Stimulated activated CD4-positive, alpha-beta T cell treated with anti-CD3 and anti-CD28 coated beads, Interleukin-12 subunit alpha, Interleukin-12 subunit beta, amount 100 ng/mL, for 4 hours (primary cell): ENCODE measurements around the gene TMED10.

ENCODE experiments used
- DNase-seq: peaks from one replicate; pipeline ENCODE4 v3.0.0-alpha.2; 2020

TMED10 gene

DNA sequence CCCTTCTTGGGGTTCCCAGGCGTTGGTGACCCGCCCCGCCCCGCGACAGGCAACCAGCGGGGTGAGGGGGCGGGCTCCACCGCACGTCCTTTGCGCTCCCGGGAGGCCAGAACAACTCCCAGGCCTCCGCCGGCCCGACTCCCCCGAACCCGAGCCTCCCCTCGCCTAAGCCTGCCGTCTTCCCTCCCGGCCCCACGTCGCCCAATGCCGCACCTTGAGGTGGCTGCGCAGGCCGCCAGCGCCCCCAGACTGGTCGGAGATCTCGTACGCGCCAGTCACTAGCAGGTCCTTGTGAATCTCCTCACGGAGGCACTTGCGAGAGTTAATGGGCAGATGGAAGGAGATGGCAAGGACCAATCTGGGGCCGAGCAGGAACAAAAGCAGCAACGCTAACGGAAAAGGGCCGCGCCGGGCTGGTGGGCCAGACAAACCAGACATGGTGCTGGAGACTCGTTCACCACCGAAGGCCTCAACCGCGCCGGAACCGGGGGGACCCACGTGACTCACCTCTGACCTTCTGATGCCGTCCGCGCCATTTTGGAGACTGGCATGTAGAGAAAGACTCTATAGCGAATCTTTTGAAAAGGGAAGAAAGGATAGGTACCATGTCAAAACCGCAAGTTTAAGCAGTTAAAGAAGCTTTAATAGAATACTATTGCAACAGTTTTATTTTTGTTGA, at the start of gene TMED10:
Gene TMED10 (minus strand): TSS at position 471 of the 679 bp plus-strand sequence. CDS start 33 bp downstream, at position 438.
- peak; percentile 88 for DNase-seq

DNA sequence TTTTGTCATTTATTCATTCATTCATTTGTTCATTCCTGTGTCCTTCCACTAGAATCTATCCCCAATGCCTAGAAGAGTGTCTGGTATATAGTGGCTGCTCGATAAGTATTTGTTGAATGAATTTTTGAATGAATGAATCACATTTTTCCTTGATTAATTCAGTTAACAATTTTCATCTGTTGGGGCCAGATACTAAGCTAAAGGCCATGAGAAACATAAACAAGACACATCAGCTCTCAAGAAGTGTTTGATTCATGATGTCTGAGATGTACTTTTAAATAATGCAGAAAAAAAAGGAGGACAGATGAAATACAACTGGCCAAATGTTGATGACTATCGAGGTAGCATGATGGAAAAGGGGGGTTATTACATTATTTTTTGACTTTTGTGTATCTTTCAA, 48.1 kb upstream of the TMED10 start:
- DNase-seq: no peak

DNA sequence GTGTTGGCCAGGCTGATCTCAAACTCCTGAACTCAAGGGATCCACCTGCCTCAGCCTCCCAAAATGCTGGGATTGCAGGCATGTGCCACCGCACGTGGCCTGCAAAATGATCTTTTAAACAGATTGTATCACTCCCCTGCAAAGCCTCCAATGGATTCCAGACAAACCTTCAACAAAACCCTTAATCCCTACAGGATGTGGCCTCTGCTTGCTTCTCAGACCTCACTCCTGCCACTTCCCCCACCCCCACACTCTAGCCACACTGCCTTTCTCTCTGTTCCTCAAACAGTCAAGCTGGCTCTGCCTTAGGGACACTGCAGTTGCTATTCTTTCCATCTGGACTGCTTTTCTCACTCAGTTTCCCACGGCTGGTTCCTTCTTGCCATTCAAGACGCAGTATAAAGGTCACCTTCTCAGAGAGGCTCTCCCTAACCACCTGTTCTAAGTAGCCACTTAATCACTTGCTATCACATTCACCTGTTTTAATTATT, 47.3 kb upstream of the TMED10 start:
- no peak for DNase-seq

DNA sequence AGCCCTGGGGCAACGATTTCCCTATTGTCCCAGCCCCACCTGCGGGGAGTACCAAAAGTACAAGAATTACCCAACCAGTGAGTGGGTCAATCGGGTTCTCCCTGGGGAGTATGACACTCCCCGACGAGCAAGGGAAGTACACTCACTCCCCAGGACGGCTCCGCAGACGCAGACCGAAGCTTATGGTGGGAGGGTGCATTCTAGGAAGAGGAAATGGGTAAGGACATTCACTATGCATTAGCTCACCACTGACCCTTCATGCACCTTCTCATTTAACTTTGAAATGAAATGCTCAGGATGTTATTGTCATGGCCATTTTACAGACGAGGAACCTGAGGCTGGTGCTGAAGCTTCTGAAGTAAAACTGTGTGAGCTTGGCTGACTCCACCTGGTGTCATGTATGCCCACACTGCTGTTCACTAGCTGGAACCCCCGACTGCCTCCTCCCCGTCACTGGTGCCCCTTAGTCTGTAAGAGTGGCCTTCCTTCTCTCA, 45.8 kb upstream of the TMED10 start:
- no peak for DNase-seq

DNA sequence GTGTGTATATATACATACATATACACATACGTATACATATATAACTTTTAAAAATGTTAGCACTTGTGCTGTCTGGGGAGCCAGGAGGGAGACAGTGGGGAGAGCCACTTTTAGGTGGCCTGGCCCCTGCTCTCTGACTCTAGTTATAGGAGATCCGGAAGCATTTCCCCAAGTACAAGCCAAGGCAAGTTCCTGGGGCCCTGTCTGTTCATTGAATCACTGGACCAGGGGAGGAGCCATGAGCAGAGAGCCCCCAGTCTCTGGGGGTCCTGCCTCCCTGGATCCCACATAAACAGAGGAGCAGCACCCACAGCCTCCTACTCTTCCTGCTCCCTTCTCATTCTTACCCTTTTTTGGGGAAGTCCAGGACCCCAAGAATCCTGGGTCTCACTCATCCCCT, 45.4 kb upstream of the TMED10 start:
- DNase-seq: no peak

DNA sequence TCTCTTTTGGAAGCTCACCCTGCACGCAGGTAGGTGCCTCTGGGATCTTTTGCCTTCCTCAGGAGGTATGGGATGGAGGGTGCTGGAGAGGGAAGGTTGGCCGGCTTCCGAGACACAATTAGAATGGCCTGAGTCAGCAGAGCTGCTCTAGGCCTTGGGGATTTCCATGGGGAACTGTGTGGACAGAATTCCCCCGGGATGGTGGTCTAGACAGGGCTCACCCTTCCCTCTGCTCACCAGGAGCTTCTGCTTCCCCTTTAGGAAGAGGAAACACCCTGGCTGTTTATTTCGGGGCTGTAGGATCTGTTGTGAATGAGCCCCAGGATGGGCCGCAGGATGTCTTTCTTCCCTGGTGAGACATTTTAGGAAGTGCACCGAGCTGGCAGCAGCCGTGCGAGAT, 43.7 kb upstream of the TMED10 start:
- no peak for DNase-seq

DNA sequence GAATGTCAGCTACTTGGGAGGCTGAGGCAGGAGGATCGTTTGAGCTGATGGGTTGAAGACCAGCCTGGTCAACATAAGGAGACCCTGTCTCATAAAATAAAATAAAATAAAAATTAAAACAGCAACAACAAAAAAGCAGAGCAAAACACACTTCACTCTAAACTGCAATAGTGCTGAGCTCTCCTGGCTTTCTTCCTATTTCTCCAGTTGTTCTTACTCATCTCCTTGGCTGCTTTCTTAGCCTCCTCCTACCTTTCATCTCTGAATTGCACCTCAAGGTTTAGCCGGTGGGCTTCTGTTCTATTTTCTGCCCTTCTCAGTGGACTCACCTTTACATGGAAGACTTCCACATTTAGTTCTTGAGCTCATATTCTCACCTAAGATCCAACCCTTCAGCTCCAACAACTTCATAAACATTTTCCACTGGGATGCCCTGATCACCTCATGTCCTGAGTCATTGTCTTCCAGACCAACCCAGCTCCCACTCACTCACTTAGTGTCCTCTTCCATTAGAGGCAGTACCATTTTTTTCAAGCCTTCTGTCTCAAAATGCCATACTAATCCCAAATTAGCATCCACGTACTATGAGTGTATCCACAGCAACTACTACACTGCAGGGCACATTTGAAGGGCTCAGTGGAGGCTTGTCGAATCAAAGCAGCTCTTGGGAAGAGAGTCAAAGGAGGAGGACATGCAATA, 41.2 kb upstream of the TMED10 start:
- DNase-seq: no peak

DNA sequence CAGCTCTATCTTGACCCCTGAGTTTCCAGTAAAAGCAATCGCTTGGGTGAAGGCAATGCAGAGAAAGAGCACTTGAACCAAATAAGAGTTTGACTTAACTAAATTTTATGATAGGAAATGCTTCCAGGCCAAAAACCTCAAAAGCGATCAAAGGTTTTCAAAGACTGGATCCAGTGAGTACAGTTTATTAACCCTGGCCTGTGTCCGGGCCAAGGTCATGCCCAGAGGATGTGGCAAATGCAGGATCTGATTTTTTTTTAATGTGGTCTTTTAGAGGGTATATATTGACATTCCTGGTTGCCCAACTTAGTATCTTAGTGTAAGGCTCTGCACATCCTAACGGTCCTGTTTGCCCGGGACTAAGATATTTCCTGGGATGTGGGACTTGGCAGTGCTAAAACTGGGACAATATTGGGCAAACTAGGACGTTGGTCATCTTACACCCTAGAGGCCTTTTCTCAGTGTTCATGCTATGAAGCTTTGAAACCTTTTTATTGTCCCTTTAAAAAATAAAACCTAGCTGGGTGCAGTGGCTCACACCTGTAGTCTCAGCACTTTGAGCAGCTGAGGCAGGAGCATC, 40.1 kb upstream of the TMED10 start:
- DNase-seq: no peak

DNA sequence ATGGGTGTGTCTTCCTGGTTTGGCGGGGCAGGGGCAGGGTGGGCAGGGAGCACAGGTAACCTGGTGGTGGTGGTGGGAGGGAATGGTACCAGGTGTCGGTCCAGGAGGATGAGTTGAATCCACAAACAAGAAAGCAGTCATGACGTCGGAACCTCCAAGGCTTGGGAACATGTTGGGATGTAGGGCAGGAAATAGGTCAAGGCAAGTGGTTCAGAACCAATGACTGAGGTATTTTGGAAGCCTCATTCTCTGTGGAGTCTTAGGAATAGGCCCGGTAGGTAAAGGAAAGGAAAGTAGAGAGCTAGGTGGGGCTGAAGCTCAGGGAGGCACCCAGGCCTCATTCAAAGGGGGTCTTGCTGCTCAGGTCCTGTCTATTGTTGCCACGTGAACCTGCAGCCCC, 39.1 kb upstream of the TMED10 start:
- DNase-seq: no peak

DNA sequence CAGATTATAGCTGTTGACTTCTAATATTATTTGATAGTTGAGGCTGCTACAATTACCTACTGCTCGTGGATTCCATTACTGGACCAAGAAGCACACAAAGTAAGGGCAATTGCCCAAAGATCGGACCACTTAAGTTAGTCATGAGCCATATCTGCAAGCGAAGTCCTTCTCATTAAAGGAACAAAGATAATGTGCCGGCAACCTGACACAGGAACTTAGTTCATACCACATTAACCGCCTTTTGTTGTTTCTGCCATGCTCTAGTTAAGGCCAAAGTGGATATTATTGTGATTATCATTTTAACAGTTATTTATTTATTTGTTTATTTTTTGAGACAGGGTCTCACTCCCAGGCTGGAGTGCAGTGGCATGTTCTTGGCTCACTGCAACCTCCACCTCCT, 38.1 kb upstream of the TMED10 start:
- no peak for DNase-seq

DNA sequence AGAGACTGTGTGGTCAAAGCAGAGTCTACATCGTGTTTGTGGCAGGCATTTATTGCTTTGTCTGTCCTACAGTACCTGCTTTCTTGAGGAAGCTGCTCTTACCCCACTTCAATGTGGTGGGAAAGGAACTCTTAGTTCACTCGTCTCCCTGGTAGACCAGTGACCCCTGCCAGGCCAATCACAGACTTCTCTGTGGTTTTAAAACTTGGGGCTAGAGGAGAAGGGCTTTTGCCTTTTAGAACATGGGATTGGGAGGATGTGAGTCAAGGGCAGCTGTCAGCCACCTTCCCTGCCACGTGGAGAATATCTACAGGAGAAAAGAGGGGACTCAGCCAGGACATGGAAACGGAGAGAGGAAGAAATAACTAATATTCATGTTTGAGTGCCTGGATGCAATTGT, 36.8 kb upstream of the TMED10 start:
- no peak for DNase-seq

DNA sequence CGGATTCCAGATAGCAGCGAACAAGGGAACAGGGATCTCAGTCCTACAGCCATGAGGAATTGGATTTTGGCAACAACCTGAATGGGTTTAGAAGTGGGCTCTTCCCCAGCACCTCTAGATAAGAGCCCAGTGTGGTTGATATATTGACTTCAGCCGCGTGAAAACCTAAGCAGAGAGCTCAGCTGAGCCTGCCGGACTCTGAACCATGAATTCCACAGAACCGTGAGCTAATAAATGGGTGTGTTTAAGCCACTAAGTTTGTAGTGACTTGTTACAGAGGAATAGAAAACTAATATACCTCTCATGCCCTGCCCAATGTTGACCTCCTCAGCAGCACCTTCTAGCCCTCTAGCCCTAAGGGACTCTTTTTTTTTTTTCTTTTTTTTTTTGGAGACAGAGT, 32.4 kb upstream of the TMED10 start:
- no peak for DNase-seq

DNA sequence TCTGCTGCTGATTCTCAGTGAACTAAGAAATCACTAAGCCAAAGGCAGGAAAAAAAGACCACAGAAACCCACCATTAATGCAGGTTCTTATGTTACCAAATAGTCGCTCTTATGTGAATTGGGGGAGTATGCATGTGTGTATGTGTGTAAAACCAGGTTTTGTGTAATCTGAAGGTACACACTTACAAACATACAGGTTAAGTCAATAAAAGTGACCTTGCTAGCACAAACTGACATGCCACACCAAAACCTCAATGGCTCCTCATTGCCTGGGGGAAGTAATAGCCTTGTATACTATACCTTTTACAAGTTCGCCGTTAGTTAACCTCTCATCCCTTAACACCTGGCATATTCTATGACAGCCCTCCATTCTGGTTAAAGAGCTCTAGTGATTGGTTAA, 29.8 kb upstream of the TMED10 start:
- DNase-seq: no peak

DNA sequence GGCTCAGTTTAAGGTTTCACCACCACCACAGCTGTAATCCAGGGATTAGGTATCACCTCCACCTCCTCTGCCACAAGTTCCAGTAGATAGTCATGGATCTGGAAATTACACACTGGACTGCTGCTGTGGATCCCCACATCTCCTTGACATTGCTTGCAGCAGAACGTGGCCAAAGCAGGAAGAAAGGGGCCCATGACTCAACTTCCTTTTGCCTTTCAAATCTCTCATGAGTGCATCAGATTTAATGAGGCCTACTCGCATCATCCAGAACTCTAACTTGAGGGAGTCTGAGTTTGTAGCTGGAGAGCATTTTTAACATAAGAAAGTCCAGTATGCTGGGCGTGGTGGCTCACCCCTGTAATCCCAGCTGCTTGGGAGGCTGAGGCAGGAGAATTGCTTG, 29.2 kb upstream of the TMED10 start:
- no peak for DNase-seq

DNA sequence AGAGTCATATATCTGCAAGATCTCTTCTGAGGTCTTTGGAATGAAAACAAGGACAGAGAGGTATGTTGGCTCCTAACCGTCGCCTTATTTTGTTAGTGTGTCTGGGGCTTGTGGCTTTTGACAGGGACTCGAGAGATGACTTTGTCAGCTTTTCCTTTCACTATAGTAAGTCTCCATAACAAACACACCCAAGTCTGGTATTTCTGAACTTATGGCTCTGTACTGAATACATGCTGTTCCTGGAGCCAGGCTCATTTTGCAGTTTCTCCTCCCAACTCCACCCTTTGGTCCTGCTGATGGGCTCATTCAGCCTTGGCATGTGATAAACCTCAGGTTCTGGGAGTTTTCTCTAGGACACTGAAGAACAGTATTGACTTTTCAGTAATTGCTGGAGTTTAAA, 27.7 kb upstream of the TMED10 start:
- no peak for DNase-seq

DNA sequence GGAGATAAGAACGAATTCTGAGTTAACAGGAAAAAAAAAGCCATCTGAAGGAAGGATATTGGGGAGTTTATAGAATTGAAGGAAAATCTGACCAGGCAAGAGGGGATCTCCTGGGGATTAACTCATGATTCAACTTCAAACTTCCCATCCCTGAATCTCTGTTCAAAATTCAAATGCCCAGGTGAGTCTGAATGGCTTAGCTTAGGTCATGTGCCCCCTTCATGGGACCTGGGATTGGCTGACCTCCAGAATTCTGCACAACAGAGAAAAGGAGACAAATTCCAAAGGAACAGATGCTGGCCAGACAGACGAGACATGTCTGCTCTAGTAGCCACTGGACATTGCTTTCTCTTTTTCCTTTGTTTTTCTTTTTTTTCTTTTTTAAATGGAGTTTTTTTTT, 26.2 kb upstream of the TMED10 start:
- no peak for DNase-seq

DNA sequence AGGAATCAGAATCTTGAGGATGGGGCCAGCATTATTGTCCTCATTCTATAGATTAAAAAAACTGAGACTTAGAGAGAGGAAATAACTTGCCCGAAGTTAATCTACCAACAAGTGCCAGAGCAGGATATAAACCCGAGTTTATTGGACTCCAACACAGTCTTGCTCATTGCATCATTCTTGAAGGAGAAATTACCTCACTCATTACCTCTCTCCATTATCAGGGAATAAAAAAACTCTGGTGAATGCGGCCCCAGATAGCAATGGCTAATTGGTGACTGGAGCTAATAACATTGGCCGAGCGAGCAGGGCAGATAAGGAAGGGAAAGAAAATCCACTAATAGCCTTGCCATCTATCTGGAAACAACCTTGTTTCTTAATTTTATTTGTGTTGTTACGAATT, 24.7 kb upstream of the TMED10 start:
- no peak for DNase-seq

DNA sequence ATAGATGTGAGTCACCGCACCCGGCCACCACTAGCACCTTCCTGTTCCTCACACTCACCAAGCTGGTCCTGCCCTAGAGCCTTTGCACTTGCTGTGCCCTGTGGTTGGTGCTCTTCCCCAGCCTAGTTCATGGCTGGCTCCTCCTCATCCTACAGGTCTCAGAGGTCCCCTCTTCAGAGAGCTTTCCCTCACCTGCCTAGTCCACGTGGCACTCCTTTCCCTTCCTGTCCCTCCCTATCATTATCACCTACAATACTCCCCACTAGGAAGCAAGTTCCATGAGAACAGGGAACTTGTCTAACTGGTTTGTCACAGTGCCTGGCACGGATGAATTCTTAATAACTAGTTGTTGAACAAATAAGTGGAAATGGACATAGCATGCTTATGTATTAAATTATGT, 24.0 kb upstream of the TMED10 start:
- no peak for DNase-seq

DNA sequence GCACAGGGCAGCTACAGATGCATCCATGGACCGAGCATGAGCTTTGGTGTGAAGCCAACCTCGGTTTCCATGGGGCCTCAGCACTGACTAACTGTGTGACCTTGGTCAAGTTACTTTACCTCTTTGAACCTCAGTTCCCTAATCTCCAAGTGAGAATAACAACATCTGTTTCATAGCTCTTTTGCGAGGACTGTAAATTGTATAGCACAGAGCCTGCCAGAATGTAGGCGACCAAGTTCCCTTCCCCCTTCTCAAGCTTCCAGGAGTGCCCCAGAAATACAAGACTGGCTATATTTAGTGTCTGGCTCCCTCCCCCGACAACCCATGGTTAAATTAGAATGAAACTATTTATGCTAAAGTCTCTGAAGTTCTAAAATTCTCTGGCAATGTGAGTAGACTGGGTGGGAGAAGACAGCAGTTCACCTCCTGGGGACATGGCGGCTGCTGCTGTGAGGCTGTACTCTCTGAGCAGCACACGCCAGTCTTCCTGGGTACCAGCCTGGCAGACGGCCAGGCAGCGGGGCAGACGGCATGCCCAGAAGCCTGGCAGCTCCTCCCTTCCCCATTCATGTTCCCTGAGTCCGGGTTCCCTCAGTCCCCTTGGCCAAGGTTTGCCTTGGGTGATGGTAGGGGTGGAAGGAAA, 22.0 kb upstream of the TMED10 start:
- no peak for DNase-seq

DNA sequence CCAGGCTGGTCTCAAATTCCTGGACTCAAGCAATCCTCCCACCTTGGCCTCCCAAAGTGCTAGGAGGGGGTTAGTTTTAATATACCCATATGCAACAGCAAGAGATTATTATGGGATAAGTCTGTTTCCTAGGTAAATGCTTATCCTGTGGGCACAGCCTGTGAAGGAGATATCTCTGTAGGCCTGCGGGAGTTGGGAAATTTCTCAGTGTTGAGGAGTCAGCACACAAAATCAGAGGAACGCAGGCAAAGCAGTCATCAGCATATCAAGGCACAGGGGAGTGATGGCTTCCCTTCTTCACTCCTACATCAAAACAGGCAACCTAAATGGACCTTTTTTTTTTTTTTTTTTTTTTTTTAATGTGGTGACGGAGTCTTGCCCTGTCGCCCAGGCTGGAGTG, 20.9 kb upstream of the TMED10 start:
- no peak for DNase-seq

DNA sequence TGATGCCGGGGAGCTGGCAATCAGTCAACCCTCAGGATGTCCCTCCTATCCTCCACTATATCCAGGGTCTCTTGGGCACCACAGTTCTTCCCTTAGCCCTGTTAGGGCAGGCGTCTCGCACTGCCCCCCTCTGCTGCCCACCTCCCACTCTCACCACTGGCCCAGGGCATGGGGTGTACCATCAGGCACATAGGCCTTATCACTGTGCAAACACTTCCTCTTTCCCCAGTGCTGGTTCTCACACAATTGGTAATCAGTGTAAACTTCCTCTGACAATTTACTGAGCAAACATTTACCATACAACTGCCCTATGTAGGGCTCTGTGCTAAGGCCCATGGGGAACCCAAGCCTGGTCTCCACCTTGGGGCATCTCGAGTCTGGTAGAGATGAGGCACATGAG, 20.1 kb upstream of the TMED10 start:
- no peak for DNase-seq

DNA sequence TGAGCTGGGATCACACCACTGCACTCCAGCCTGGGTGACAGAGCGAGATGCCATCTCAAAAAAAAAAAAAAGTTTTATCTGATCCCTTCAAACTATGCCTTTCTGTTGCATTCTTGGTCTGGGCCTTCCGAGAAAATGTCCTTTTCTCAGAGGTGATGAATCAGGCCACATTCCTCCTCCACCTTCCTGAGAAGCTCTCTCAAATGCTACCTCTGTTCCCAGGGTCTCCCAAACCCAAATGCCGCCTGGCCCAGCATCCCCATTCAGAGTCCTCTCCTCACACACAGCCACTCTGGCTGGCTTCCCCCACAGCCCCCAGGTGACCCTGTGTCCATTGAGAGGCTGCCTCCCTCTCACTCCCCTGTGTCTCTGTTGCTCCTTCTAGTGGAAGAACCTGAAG, 19.7 kb upstream of the TMED10 start:
- no peak for DNase-seq

DNA sequence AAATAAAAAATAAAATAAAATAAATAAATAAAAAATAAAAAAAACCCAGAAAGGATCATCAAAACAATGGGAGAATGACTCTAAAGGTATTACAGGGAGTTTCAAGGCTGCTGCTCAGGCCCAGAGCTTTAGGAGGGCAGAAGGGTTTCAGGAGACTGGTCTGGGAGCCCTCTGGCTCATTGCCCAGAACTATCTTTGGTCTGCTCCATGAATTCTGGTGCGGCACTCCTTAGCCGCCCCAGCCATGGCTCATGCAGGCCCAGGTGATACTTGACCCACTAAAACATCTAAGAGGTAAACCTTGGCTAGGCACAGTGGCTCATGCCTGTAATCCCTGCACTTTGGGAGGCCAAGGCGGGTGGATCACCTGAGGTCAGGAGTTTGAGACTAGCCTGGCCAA, 14.7 kb upstream of the TMED10 start:
- DNase-seq: no peak

DNA sequence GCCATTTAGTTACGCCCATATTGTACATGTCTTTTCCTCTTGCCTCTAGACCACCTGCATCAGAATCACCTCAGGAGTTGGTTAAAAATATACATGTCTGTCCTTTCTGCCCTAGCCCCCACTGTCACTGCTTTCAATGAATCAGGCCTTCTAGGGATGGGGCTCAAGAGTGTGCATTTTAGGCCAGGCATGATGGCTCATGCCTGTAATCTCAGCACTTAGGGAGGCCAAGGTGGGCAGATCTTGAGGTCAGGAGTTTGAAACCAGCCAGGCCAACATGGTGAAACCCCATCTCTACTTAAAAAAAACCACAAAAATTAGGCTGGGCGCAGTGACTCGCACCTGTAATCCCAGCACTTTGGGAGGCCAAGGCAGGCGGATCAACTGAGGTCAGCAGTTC, 13.6 kb upstream of the TMED10 start:
- no peak for DNase-seq
